CMK (cell line): Measurements from ENCODE around the gene TMPRSS9.
A peak's percentile ranks its signal among the peaks of the same experiment; 100 is the strongest.
"Not testable (repeated sequence)": the region's sequence is repeated elsewhere in the genome, so short reads cannot be mapped to it uniquely, and the experiment has no call there.

Source experiments
- DNase-seq: peaks from one replicate; pipeline ENCODE4 v3.0.0-alpha.2; 2010; ENCODE audit warnings: low read depth

Gene TMPRSS9

GRCh38 chr19:2362046-2362969, 2.2 kb downstream of the TMPRSS9 start:
- no peak for DNase-seq

- no peak for DNase-seq
These were observed 2.9 kb downstream of the TMPRSS9 start for GRCh38 chr19:2362970-2363300.

GRCh38 chr19:2363419-2363818, 3.4 kb downstream of the TMPRSS9 start:
- no peak for DNase-seq

GRCh38 chr19:2365201-2365970, 5.3 kb downstream of the TMPRSS9 start:
- DNase-seq: no peak

- no peak for DNase-seq
These were observed 11.6 kb downstream of the TMPRSS9 start for GRCh38 chr19:2371656-2372055.

- DNase-seq: no peak
These were observed 12.1 kb downstream of the TMPRSS9 start for GRCh38 chr19:2372076-2372612.

GRCh38 chr19:2374808-2375207, 14.7 kb downstream of the TMPRSS9 start:
- DNase-seq: no peak

- no peak for DNase-seq
These were observed 15.5 kb downstream of the TMPRSS9 start for GRCh38 chr19:2375353-2376121.

GRCh38 chr19:2376784-2377519, 16.9 kb downstream of the TMPRSS9 start:
- DNase-seq: no peak

GRCh38 chr19:2380567-2380966, 20.5 kb downstream of the TMPRSS9 start:
- DNase-seq: no peak

- DNase-seq: no peak
These were observed 21.2 kb downstream of the TMPRSS9 start for GRCh38 chr19:2381148-2381820.

GRCh38 chr19:2382530-2383222, 22.6 kb downstream of the TMPRSS9 start:
- DNase-seq: no peak

- DNase-seq: no peak
These were observed 25.1 kb downstream of the TMPRSS9 start for GRCh38 chr19:2385053-2385721.

GRCh38 chr19:2387367-2388288, 27.6 kb downstream of the TMPRSS9 start:
- DNase-seq: no peak

GRCh38 chr19:2389594-2389993, 29.5 kb downstream of the TMPRSS9 start:
- DNase-seq: no peak

GRCh38 chr19:2391118-2391725, 31.2 kb downstream of the TMPRSS9 start:
- peak; percentile 36 for DNase-seq

- DNase-seq: no peak
These were observed 32.3 kb downstream of the TMPRSS9 start for GRCh38 chr19:2392366-2392765.

- DNase-seq: not testable (repeated sequence)
These were observed 32.8 kb downstream of the TMPRSS9 start for GRCh38 chr19:2392899-2393298.
